ENCODE data around the gene ABCG8.
A peak's percentile ranks its signal among the peaks of the same experiment; 100 is the strongest.

Gene ABCG8

DNA sequence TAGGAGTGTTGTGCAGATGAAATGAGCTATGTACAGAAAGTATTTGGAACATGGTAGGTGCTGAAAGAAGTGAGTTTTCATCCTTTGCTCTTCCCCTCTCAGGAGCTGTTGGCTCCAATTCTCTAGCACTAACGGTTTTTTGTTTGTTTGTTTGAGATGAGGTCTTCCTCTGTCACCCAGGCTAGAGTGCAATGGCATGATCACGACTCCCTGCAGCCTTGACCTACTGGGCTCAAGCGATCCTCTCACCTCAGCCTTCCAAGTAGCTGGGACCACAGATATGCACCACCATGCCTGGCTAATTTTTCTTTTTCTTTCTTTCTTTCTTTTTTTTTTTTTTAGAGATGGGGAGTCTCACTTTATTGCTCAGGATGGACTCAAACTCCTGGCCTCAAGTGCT, 12.9 kb upstream of the ABCG8 start:
- no peak for DNase-seq (ENCODE audit: low spot score)

DNA sequence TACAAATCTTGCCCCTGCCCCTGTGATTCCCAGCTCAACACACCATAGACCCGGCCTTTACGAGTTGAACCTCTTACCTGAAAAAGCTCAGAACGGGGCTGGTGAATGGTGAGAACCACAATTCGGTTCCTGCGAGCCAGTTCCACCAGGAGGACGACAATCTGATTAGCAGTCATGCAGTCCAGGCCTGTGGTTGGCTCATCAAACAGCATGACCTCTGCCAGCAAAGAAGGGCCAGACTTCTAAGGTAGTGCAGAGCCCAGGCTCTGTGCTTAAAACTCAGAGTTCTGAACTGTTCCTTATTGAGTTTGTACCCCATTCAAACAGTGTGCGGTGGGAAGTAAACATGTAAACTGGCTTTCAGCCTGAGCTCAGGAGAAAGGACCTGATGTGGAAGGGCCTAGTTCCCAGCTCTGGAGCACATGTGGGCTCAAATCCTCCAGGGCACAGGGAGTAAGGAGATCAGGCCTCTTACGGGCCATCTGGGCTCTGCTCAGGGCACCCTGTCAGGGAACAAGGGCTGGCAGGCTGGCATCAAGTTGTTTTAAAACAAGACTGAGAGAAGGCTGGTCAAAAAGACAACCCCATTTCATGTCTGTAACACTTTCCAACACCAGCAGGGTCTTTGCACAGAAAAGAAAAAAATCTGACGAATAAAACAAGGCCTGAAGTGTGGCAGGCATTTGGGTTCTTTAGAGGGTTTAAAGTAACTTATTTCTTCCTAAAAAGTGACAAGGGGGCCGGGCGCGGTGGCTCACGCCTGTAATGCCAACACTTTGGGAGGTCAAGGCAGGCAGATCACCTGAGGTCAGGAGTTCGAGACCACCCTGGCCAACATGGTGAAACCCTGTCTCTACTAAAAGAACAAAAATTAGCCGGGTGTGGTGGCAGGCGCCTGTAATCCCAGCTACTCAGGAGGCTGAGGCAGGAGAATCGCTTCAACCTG, 12.2 kb upstream of the ABCG8 start:
- peak; percentile 30 for DNase-seq (ENCODE audit: low spot score)

DNA sequence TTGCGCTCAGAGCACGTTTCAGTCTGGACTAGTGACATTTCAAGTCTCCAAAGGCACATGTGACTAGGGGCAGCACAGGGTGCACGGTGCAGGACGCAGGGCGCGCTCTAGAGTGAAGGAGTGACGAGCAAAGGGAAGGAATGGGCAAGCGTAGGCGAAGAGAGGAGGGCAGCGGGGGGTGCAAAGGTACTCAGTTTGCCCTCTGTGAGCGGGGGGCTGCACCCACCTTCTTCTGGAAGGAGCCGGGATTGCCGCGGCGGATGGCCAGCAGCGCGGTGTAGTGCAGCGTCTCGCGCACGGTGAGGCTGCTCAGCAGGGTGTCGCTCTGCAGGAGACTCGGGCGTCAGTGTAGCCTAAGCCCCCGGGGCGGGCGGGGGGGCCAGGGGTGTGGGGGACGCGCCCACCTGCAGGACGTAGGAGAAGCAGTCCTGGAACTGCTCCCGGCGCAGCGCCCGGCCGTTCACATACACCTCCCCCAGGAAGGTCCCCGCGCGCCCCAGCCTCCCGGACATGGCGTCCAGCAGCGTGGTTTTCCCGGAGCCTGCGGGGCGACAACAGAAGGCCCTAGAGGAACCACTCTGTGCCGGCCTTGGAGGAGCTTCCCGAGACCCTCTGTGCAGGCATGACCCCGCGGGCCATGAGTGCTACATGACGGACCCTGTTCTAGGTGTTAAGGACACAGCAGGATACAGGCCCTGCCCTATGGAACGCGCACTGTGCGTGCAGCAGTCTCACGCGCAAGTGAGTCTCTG, 7.1 kb upstream of the ABCG8 start:
- no peak for DNase-seq (ENCODE audit: low spot score)

DNA sequence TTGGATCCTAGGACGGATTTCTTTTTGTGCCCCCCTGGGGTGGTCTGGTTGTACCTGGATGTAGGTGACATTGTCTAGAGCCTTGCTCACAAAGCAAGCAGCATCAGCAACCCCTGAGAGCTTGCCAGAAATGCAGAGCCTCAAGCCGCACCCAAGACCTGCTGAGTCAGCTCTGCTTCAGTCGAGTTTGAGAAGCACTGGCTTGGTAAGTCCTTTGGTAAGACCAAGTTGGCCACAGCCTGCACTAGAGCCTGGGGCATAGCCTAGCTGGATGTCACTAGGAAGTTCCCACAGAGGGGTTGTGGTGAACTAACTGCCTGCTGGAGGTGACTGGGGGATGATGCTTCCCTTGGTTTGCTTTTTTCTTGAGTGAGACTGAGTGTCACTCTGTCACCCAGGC, 6.3 kb upstream of the ABCG8 start:
- DNase-seq (ENCODE audit: low spot score) = no peak

DNA sequence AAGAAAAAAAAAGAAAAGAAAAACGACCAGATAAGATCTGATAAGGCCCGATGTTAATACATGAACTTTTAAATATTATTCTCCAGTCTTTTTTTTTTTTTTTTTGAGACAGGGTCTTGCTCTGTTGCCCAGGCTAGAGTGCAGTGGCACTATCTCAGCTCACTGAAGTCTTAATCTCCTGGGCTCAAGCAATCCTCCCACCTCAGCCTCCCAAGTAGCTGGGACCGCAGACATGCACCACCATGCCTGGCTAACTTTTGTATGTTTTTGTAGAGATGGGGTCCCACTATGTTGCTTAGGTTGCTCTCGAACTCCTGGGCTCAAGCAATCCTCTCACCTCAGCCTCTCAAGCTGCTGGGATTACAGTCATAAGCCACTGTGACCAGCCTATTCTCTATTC, 1.7 kb upstream of the ABCG8 start:
- no peak for DNase-seq (ENCODE audit: low spot score)

DNA sequence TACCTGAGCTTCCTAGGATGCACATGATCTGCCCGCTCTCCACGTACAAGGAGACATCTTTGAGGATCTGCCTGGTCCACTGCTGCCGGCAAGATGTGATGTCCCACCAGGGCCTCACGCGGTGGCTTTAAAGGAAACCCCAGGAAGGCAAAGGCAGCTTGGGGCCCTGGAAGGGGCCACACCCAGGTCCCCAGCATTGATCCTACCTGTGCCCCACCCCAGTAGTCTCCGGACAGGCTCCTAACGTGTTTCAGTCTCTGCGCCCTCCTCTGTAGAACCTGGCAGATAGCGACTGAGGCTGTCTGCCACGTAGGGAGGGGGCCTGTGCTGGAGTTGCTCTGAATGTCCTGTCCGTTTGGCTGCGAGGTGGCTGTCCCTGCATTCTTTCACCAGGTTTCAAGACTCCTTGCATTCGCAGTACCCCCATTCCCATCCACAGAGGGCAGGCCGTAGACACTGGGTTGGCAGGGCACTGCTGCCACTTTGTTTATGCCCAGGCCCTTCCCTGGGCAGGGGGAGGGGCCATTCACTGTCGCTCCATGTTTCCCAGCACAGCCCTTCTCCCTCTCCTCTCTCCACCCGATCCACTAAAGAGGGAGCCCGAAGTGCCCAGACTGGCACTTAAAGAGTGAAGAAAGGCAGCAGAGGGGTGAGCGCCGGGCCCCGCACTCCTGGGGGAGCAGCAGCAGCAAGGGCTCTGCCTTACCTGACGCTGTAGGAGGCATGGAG, 776 bp upstream of the ABCG8 start:
- DNase-seq (ENCODE audit: low spot score) = no peak

DNA sequence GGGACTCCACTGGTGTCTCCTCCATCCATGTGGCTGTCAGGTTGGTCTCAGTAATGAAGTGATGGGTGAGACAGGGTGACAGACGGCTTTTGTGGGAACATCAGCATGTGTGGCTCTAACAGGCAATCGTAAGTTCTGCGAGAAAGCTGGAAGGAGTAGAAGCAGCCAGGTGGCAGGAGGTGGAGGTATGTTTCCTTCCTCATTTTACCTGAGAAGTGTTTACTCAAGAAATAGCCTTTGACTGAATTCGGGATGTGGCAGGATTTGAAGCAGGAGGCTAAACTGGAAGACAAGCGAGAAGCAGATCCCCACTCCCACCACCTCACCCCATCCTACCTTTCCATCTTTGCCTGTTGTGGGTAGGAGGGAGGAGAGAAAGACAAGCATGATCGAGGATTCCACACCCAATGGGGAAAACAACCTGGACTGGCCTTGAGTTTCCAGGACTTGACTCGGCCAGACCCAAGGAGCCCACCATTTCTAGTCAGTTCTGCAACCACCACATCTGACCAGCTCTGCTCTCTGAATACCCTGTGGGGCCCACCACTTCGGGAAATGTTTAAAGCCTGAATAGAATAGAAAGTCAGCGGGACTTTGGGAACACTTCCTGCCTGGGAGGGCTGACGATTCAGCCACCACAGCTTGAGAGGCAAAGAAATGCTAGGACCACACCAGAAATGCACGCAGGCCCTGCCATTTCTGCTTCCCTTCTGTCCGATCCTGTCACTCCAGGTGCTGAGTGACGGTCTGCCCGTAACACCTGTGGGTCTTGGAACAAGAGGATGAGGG, 1.2 kb downstream of the ABCG8 start:
- DNase-seq (ENCODE audit: low spot score) = no peak

DNA sequence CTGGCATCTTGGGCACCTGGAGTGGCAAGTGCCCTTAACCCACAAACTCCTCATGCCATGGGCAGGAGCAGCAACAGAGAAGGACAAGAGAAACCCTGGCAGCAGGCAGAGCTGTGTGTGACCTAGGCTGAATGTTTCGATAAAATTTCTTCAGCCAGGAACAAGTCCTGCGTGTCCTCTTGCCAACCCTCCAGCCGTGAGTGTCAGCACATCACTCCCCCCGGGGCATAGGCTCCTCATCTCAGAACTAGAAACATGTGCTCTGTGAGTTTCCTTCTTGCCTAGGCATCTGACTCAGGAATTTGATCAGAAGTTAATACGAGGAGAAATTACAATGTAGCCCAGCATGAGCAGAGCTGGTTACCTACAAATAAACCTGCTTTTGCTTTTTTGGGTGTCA, 2.2 kb downstream of the ABCG8 start:
- DNase-seq (ENCODE audit: low spot score) = no peak

DNA sequence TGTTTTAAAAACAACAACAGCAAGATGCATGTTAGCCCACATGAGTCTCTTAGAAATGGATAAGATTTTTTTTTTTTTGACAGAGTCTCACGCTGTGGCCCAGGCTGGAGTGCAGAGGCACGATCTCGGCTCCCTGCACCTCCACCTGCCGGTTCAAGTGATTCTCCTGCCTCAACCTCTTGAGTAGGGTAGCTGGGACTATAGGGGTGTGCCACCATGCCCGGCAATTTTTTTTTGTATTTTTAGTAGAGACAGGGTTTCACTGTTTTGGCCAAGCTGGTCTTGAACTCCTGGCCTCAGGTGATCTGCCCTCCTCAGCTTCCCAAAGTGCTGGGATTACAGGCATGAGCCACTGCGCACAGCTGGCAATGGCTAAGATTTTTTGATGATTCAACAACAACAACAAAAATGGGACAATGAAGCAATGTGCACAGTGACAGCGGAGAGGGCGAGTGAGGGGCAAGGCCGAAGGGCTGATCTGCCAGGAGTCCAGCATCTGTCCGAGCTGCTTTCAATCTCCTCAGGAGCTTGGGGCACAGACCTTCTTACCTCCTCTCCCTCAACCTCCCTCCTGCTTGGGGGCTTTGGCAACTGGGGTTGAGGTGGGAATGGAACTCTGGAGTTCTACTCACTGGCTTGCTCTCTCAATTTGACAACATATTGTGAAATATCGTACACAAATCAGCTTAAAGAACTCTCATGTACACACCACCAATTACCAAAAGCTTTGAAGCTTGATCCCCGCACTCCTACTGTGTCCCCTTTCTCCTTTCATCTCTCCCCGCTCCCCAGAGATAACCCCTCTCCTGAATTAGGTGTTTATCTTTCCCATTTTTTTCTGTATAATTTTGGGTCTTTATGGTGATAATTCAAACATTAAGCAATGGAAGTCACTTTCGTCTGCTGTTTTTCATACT, 3.4 kb downstream of the ABCG8 start:
- no peak for DNase-seq (ENCODE audit: low spot score)

DNA sequence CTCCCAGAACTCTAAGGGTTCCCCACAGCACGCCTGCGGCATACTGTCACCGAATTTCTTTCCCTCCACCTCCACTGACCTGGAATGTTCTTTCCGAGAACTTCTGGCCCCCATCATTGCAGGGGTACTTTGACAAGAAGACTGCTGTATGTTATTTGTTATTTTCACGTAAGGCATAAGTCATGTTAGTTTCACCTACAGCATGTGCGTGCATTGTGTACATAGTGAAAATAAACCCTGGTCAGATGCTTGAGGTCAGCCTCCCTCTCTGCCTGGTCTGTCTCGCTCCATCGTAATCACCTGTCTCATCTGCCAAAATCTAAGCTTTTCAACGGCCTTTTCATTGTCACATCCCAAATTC, 4.1 kb downstream of the ABCG8 start:
- no peak for DNase-seq (ENCODE audit: low spot score)

DNA sequence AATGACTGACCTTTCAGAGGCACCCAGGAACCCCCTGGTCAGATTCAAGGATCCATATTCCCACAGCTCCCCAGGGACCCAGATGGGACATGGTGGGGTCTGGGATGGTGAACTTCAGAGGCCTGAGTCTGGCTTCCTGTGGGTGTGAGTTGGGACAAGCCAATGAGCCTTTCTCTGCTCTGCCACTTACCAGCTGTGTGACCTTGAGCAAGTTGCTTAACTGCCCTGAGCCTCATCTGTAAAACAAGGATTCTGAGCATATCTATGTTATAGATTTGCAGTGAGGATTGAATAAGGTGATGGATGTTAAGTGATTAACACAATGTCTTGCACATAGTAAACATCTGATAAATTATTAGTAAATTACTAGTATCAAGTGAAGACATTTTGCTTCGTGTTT, 6.4 kb downstream of the ABCG8 start:
- no peak for DNase-seq (ENCODE audit: low spot score)

DNA sequence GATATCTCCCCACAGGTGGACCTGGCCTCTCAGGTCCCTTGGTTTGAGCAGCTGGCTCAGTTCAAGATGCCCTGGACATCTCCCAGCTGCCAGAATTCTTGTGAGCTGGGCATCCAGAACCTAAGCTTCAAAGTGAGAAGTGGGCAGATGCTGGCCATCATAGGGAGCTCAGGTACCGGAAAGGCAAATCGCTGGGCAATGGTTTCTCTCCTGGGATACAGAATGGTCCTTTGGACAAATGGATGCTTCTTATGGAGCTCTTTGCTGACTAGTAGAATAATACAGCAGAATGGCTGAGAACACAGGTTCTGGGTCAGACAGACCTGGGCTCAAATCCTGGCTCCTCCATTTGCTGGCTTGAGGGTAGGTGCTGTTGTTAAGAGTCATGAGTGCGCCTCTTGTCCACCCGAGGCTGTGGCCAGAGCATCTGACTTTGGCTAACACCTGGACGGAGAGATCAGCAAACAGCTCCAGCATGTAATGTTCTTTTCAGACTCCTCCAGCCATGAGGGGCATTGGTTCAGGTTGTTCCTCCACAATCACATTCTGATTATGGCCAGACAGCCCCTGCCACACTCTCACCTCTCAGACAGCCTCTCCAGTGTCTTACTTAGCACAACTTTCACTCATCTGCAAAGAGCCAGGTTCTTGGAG, 7.5 kb downstream of the ABCG8 start:
- no peak for DNase-seq (ENCODE audit: low spot score)

DNA sequence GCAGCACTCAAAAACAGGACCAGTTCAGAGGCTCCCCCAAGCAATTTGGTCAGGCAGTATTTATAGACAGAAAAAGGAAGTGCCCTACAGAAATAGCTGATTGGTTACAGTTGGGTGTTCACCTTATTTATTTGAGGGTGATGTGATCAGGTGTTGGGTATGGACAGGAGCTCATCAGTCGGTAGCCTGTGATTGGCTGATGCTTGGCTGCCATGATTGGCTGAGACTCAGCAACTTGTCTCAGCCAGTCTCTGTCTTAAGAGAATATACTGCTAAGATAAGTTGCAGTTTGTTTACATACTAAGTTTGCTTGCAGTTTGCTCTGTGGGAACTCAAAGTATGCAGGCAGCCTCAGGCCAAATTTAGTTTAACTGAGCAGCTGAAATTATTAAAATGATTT, 9.4 kb downstream of the ABCG8 start:
- DNase-seq (ENCODE audit: low spot score) = no peak

DNA sequence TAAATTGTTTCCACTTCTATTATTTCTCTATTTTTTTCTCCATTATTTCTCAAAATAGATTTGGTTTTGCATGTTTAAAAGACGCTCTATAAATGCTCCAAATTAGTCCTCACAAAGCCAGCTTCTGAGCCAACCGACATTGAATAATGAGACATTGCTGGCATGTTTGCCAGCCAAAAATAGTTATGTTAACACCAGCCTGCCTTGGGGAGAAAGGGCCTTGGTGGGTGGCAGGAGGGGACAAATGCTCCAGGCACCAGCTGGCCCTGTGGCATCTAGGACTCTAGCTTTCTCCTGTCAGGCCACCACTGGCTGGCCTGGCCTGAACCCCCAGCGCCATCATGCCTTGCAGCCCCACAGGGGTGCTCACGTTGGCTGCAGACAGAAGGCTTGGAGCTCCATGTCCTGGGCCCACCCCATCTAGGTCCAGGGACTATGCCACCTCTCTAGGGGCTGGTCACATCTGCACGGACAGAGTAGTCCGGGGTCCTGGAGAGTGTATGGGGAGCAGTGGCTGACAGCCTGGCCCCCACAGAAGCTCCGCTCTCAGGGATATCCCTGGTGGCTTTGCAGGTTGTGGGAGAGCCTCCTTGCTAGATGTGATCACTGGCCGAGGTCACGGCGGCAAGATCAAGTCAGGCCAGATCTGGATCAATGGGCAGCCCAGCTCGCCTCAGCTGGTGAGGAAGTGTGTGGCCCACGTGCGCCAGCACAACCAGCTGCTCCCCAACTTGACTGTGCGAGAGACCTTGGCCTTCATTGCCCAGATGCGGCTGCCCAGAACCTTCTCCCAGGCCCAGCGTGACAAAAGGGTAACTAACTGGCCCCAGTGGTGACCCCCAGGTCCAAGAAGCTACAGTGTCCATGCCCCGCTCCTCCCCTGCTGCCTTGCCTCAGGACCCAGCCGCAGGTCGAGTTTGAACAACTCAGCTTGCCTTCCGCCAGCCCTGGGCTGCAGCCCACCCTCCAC, 12.5 kb downstream of the ABCG8 start:
- DNase-seq (ENCODE audit: low spot score) = no peak

DNA sequence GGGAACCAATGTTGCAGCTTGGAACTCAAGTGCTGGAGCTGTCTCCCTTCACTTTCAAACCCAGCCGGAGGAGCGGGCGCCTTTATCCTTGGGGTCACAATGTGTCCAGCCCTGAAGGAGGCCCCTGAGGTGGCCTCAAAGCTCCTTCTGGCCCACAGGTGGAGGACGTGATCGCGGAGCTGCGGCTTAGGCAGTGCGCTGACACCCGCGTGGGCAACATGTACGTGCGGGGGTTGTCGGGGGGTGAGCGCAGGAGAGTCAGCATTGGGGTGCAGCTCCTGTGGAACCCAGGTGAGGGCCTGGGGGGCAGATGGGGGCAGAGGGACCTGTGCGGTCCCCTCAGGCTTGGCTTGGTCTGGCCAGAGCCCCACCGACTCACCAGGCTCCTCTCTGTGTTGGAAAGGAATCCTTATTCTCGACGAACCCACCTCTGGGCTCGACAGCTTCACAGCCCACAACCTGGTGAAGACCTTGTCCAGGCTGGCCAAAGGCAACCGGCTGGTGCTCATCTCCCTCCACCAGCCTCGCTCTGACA, 13.5 kb downstream of the ABCG8 start:
- DNase-seq (ENCODE audit: low spot score) = no peak

DNA sequence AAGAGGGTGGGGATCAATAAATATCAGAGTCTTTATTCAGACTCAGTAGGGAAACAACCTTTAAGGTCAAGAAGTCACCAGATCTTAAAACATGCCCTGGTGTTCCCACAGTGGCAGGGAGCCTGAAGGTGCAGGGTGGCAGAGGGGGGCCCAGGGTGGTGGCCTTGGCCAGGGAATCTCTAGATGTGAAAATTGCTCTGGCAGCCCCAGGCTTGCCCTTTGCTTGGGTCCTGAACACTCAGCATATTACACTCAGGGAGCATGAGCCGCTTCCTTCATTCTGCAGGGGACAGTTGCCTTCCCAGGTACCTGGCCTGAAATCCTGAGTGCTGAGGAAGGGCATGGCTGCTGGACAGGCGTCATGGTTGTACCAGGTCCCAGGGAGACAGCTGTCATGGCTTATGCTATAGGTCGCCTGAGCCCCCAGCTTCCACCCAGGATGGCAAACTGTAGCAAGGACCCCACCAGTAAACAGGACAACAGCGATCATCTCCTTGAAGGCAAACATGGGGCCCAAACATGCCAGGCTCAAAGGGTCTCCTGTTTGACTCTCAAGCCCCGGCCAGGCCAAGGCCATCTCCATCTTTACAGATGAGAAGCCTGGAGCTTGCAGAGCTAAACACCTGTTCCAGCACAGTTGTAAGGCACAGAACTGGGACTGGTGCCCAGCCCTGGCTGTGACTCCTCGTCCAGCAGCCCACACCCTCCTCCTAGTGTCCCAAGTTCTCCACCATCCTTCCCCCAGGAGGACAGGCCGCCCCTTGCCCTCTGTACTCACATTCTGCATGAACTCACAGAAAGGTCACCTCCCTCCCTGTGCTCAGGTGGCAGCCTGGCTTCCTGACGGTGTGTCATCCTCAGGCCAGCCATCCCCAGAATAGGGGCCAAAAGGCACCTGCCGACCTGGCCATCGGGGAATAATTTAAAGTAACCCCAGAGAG, 14.6 kb downstream of the ABCG8 start:
- no peak for DNase-seq (ENCODE audit: low spot score)

DNA sequence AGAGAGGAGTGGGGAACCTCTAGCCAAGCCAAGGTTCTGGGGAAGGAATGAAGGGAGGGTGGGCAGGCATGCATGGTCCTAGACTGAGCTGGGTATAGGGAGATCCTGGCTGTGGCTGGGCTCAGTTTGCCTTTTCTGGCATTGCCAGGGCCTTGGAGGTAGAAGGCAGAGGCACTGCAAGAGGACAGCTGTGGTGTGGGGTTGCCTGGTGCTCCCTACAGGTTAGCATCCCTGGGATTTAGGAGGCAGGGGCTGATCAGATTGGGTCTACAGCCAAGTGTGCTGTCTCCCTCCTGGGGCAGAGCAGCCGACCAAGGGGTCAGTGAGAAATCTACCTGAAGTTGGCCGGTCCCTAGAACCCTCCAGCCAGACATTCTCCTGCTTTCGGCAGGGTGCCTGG, 15.9 kb downstream of the ABCG8 start:
- no peak for DNase-seq (ENCODE audit: low spot score)

Measured in SK-N-DZ (cell line).